ENCODE measurements around the gene VPS26B.
"Not testable (repeated sequence)": the region's sequence is repeated elsewhere in the genome, so short reads cannot be mapped to it uniquely, and the experiment has no call there.

VPS26B gene
- total RNA-seq: 52.7 to 90.6 (median 57.6) reads per million in 3 donors

DNA sequence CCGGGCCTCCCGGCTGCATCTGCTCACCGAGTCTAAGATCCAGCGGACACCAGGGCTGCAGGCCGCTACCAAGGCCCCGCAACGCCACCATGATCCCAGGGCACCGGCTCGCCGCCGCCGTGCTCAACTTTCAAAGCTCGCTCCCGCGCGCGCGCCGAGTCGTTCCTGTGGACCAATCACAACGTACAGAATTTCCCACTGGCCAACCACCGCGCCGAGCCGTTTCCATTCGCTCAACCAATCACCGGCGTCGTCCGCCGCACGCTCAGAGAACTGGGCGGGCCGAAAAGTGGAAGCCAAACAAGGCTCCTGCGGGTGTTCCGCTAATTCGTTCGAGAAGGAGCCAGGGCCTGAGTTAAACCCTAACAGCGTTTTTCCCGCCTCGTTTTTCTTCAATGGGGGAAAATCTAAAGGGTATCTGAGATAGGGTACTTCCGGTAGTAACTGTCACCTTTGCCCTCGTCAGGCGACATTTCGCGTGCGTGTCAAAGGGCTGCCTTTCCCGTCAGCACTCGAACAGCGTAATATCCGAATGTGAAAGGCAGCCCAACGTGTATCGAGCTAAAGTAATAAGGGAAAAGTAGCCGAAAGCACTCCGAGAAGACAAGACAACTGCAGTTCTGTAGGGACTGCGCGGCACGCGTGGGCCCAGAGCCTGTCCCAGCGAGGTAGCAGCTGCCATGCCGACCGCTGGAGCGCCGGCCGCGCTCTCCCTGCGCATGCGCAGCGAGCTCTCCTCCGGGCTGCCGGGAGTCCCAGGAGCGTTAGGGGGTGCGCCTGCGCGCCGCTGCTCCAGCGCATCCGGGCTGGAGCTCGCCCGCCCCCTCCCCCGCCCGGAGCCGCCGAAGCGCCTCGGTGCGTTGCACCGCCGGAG, at the start of gene VPS26B, which contains the start of gene NCAPD3:
Gene VPS26B, plus strand, starts transcription at position 836 of the 874 bp plus-strand sequence. CDS start 452 bp downstream, outside the sequence.
Gene NCAPD3, minus strand, starts transcription at position 132 of the 874 bp plus-strand sequence. Its CDS starts 41 bp downstream, at position 91.
- DNase-seq: peak; percentile 89 to 95 (median 92)
- no peaks in the 10 kb centered on the region for H3K27me3 ChIP-seq (replicated peaks; ENCODE audit: control insufficient read depth, insufficient read depth, low read length, poor library complexity, severe bottlenecking)
- H3K4me3 ChIP-seq (ENCODE audit: insufficient read depth, low read depth, low read length, poor library complexity, severe bottlenecking): peak within 1 kb of the TSS; percentile 79
- H3K4me1 ChIP-seq (ENCODE audit: control insufficient read depth, insufficient read depth, low read length, poor library complexity, severe bottlenecking): peaks cover 32% of the 10 kb centered on the region
- H3K36me3 ChIP-seq (ENCODE audit: control insufficient read depth, insufficient read depth, low read length): peaks cover 6% of the 10 kb centered on the region
- H3K9me3 ChIP-seq (ENCODE audit: control insufficient read depth, low read length): no peaks in the 10 kb centered on the region
- H3K27ac ChIP-seq (ENCODE audit: insufficient read depth, low read length, poor library complexity, severe bottlenecking): peak within 1 kb of the TSS; percentile 92

DNA sequence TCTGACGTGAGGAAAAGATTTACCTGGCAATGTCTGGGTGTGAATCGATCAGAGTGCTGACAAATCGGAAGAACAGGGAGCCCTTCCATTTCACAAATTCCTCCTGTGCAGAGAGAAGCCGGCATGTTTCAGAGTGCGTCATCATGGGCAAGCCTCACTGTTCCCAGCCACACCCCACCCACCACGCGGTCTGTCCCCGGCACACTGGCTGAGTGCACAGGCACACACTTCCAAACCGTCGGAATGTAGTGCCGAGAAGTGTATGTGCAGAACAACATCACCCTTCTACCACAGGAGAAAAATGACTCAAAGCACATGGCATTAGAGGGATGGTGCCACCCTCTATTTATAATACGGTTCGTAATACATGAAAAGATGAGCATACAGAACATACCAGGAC, 48.2 kb upstream of the VPS26B start:
- Histone ChIP-seq H3K4me1 (ENCODE audit: control insufficient read depth, insufficient read depth, low read length, poor library complexity, severe bottlenecking) (no peaks in the 10 kb centered on the region), H3K27me3 (replicated peaks; ENCODE audit: control insufficient read depth, insufficient read depth, low read length, poor library complexity, severe bottlenecking) (no peaks in the 10 kb centered on the region), H3K9me3 (ENCODE audit: control insufficient read depth, low read length) (no peaks in the 10 kb centered on the region), H3K27ac (ENCODE audit: insufficient read depth, low read length, poor library complexity, severe bottlenecking) (no peak overlapping the region), H3K4me3 (ENCODE audit: insufficient read depth, low read depth, low read length, poor library complexity, severe bottlenecking) (no peak overlapping the region), H3K36me3 (ENCODE audit: control insufficient read depth, insufficient read depth, low read length) (peaks cover 41% of the 10 kb centered on the region)
- DNase-seq: no peak

DNA sequence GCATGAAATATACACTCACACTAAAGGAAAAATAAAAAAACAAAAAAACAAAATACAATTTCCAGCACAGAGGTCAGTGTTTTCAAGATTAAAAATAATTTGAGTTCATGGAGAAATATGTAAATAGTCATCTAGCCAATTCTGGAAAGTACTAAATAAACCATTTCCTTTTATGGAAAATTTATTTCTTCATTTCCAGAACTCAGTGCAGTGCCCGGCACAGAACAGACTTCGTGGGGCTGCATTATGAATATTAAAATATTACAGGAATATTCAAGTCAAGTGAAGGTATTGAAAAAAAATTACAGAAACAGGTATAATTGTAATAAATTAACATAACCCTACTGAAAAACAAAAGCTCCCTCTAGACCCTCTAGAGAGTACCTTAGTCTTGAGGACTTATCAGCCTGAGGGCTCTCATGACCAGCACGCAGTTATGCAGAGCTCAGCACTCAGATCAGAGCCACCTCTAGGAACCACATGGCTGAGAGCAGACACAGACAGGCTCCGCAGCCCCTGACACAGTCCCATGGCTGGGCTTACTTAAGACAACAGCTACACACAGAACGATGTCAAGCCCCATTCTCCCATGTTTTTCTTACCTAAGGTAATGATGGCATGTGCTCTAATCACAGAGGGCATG, 46.3 kb upstream of the VPS26B start:
- H3K36me3 ChIP-seq (ENCODE audit: control insufficient read depth, insufficient read depth, low read length): peaks cover 33% of the 10 kb centered on the region
- no peaks in the 10 kb centered on the region for H3K9me3 ChIP-seq (ENCODE audit: control insufficient read depth, low read length)
- H3K4me1 ChIP-seq (ENCODE audit: control insufficient read depth, insufficient read depth, low read length, poor library complexity, severe bottlenecking): no peaks in the 10 kb centered on the region
- no peaks in the 10 kb centered on the region for H3K27me3 ChIP-seq (replicated peaks; ENCODE audit: control insufficient read depth, insufficient read depth, low read length, poor library complexity, severe bottlenecking)
- no peak for DNase-seq
- H3K27ac ChIP-seq (ENCODE audit: insufficient read depth, low read length, poor library complexity, severe bottlenecking): no peak overlapping the region
- H3K4me3 ChIP-seq (ENCODE audit: insufficient read depth, low read depth, low read length, poor library complexity, severe bottlenecking): no peak overlapping the region

DNA sequence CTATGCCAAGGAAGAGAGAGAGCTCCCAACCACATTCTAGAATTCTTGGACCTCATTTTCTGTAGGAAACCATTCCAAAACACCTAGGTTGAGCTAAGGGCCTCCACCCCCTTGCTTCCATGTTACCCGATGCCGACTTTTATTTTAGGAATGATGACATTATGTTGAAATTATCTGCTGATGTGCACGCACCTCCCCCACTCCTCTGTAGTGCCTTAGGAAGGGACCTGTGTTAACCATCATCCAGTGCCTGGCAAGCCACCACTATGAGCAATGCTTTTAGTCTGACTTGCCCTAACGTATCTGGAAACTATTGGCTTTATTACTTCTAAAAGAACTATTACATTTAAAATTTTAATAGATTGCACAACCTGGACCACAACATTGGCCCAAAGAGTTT, 42.8 kb upstream of the VPS26B start:
- Histone ChIP-seq H3K4me1 (ENCODE audit: control insufficient read depth, insufficient read depth, low read length, poor library complexity, severe bottlenecking) (no peaks in the 10 kb centered on the region), H3K27ac (ENCODE audit: insufficient read depth, low read length, poor library complexity, severe bottlenecking) (no peak overlapping the region), H3K27me3 (replicated peaks; ENCODE audit: control insufficient read depth, insufficient read depth, low read length, poor library complexity, severe bottlenecking) (no peaks in the 10 kb centered on the region), H3K4me3 (ENCODE audit: insufficient read depth, low read depth, low read length, poor library complexity, severe bottlenecking) (no peak overlapping the region), H3K9me3 (ENCODE audit: control insufficient read depth, low read length) (no peaks in the 10 kb centered on the region), H3K36me3 (ENCODE audit: control insufficient read depth, insufficient read depth, low read length) (peaks cover 17% of the 10 kb centered on the region)
- no peak for DNase-seq

DNA sequence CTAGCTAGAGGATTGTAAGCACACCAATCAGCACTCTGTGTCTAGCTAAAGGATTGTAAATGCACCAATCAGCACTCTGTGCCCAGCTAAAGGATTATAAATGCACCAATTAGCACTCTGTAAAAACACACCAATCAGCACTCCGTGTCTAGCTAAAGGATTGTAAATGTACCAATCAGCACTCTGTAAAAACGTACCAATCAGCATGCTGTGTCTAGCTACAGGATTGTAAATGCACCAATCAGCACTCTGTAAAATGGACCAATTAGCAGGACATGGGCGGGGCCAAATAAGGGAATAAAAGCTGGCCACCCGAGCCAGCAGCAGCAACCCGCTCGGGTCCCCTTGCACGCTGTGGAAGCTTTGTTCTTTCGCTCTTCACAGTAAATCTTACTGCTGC, 36.4 kb upstream of the VPS26B start:
- not testable (repeated sequence) for H3K4me1 ChIP-seq (ENCODE audit: control insufficient read depth, insufficient read depth, low read length, poor library complexity, severe bottlenecking); H3K27me3 ChIP-seq (replicated peaks; ENCODE audit: control insufficient read depth, insufficient read depth, low read length, poor library complexity, severe bottlenecking); H3K27ac ChIP-seq (ENCODE audit: insufficient read depth, low read length, poor library complexity, severe bottlenecking); DNase-seq; H3K9me3 ChIP-seq (ENCODE audit: control insufficient read depth, low read length); H3K4me3 ChIP-seq (ENCODE audit: insufficient read depth, low read depth, low read length, poor library complexity, severe bottlenecking)
- peaks cover 30% of the 10 kb centered on the region for H3K36me3 ChIP-seq (ENCODE audit: control insufficient read depth, insufficient read depth, low read length)

DNA sequence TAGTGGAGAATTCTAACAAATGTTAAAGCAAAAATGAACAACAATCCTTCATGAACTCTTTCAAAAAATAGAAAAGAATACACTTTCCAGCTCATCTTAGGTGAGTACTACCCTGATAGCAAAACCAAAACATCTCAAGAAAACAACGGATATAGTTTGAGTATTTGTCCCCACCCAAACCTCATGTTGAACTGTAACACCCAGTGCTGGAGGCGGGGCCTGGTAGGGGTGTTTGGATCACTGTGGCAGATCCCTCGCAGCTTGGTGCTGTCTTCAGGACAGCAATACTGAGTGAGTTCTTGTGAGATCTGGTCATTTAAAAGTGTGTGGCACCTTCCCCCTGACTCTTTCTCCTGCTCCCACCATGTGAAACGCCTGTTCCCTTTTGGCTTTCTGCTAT, 27.7 kb upstream of the VPS26B start:
- Histone ChIP-seq H3K4me3 (ENCODE audit: insufficient read depth, low read depth, low read length, poor library complexity, severe bottlenecking) (no peak overlapping the region), H3K27ac (ENCODE audit: insufficient read depth, low read length, poor library complexity, severe bottlenecking) (no peak overlapping the region), H3K27me3 (replicated peaks; ENCODE audit: control insufficient read depth, insufficient read depth, low read length, poor library complexity, severe bottlenecking) (no peaks in the 10 kb centered on the region), H3K36me3 (ENCODE audit: control insufficient read depth, insufficient read depth, low read length) (peaks cover 30% of the 10 kb centered on the region), H3K9me3 (ENCODE audit: control insufficient read depth, low read length) (no peaks in the 10 kb centered on the region), H3K4me1 (ENCODE audit: control insufficient read depth, insufficient read depth, low read length, poor library complexity, severe bottlenecking) (no peaks in the 10 kb centered on the region)
- DNase-seq: no peak

DNA sequence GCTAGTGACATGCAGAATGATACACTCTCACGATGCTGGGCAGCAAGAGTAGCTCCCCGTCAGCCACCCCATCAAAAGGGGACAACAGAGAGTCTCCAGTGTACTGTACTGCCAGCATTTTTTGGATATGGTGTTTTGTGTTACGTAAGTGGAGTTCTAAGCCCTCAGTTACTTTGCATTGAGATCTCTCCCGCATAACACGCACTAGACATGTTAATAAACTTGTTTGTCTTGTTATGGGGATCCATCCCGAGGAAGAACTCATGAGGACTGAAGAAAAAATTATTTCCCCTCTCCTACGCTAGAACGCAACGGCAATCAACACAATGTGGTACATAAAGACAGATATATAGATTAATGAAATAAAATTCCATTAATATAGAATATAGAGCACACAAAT, 24.9 kb upstream of the VPS26B start:
- peaks cover 26% of the 10 kb centered on the region for H3K36me3 ChIP-seq (ENCODE audit: control insufficient read depth, insufficient read depth, low read length)
- H3K27ac ChIP-seq (ENCODE audit: insufficient read depth, low read length, poor library complexity, severe bottlenecking): no peak overlapping the region
- no peaks in the 10 kb centered on the region for H3K27me3 ChIP-seq (replicated peaks; ENCODE audit: control insufficient read depth, insufficient read depth, low read length, poor library complexity, severe bottlenecking)
- no peaks in the 10 kb centered on the region for H3K4me1 ChIP-seq (ENCODE audit: control insufficient read depth, insufficient read depth, low read length, poor library complexity, severe bottlenecking)
- no peak overlapping the region for H3K4me3 ChIP-seq (ENCODE audit: insufficient read depth, low read depth, low read length, poor library complexity, severe bottlenecking)
- H3K9me3 ChIP-seq (ENCODE audit: control insufficient read depth, low read length): no peaks in the 10 kb centered on the region
- DNase-seq: no peak

DNA sequence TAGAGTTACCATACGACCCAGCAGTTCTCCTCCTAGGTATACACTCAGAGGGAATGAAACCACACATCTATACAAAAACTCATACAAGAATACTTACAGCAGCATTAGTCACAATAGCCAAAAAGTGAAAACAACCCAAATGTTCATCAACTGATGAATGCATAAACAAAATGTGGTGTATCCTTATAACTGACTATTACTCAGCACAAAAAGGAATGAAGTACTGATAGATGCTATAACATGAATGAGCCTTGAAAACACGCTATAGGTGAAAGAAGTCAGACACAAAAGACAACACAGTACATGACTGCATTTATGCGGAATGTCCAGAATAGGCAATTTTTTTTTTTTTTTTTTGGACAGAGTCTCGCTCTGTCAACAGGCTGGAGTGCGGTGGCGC, 23.8 kb upstream of the VPS26B start:
- DNase-seq: no peak
- no peaks in the 10 kb centered on the region for H3K9me3 ChIP-seq (ENCODE audit: control insufficient read depth, low read length)
- H3K27ac ChIP-seq (ENCODE audit: insufficient read depth, low read length, poor library complexity, severe bottlenecking): no peak overlapping the region
- H3K4me1 ChIP-seq (ENCODE audit: control insufficient read depth, insufficient read depth, low read length, poor library complexity, severe bottlenecking): no peaks in the 10 kb centered on the region
- H3K36me3 ChIP-seq (ENCODE audit: control insufficient read depth, insufficient read depth, low read length): peaks cover 21% of the 10 kb centered on the region
- H3K27me3 ChIP-seq (replicated peaks; ENCODE audit: control insufficient read depth, insufficient read depth, low read length, poor library complexity, severe bottlenecking): no peaks in the 10 kb centered on the region
- no peak overlapping the region for H3K4me3 ChIP-seq (ENCODE audit: insufficient read depth, low read depth, low read length, poor library complexity, severe bottlenecking)

DNA sequence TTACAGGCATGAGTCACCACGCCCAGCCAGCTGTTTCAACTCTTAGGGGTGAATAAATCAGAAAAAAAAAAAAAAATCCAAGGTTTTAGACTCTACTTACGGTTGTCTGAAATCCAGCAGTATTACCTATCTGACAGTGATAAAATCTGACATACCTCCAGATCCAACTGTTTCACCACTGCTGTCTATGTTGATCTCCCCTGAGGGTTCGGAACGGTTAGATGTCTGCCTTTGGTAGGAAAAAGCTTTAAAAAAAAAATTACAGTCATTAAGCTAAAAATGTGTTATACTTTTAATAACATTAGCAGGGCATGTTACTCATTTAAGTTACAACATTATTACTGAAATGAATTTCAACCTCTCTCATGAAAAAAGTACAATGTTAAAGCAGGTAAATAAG, 21.8 kb upstream of the VPS26B start:
- no peaks in the 10 kb centered on the region for H3K27me3 ChIP-seq (replicated peaks; ENCODE audit: control insufficient read depth, insufficient read depth, low read length, poor library complexity, severe bottlenecking)
- H3K36me3 ChIP-seq (ENCODE audit: control insufficient read depth, insufficient read depth, low read length): peaks cover 25% of the 10 kb centered on the region
- no peak for DNase-seq
- H3K9me3 ChIP-seq (ENCODE audit: control insufficient read depth, low read length): no peaks in the 10 kb centered on the region
- H3K4me1 ChIP-seq (ENCODE audit: control insufficient read depth, insufficient read depth, low read length, poor library complexity, severe bottlenecking): no peaks in the 10 kb centered on the region
- H3K4me3 ChIP-seq (ENCODE audit: insufficient read depth, low read depth, low read length, poor library complexity, severe bottlenecking): no peak overlapping the region
- H3K27ac ChIP-seq (ENCODE audit: insufficient read depth, low read length, poor library complexity, severe bottlenecking): no peak overlapping the region

DNA sequence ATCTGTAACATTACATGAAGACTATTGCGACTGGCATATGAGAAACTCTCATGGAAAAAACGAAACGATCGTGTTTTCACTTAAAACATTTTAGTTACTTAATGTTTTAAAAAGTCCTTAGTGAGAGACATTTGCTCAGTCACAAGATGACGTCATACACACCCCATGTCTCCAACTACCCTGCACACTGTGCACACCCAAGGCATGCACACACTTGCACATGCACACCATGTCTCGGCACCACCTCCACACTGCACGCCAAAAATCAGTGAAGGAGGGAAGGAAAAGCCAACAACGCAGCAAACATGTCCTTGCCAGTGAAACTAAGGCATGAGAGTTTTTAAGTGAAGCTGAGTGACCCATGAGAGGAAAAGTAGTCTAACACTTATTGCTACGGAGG, 18.7 kb upstream of the VPS26B start:
- Histone ChIP-seq H3K9me3 (ENCODE audit: control insufficient read depth, low read length) (no peaks in the 10 kb centered on the region), H3K4me3 (ENCODE audit: insufficient read depth, low read depth, low read length, poor library complexity, severe bottlenecking) (no peak overlapping the region), H3K36me3 (ENCODE audit: control insufficient read depth, insufficient read depth, low read length) (peaks cover 38% of the 10 kb centered on the region), H3K27ac (ENCODE audit: insufficient read depth, low read length, poor library complexity, severe bottlenecking) (no peak overlapping the region), H3K27me3 (replicated peaks; ENCODE audit: control insufficient read depth, insufficient read depth, low read length, poor library complexity, severe bottlenecking) (no peaks in the 10 kb centered on the region), H3K4me1 (ENCODE audit: control insufficient read depth, insufficient read depth, low read length, poor library complexity, severe bottlenecking) (no peaks in the 10 kb centered on the region)
- DNase-seq: no peak

All from effector memory CD4-positive, alpha-beta T cell (primary cell).